Upper lobe of left lung (tissue), 6 donors: Measurements from ENCODE around the gene PNPLA4. TPM values are rescaled to one million over a fixed set of nuclear protein-coding genes. Genes with fewer than 3 reads are reported as not detected.

ENCODE experiments used
- ATAC-seq, 2 donors: fragments of 200-7000 bp; cut with Tn5 transposase; one replicate each; pipeline ENCODE4 v1.9.1; 2022; ENCODE audit warnings: mild to moderate bottlenecking in 2 of 2, moderate library complexity in 2 of 2; ENCODE audit not compliant: low FRiP score in 2 of 2
- DNase-seq, 2 donors: peaks; one replicate each; pipeline ENCODE4 v3.0.0-alpha.2; 2019 to 2020
- H3K27ac ChIP-seq, 4 donors: fragments of 200-600 bp; sonication (generic); one replicate each; pipeline ENCODE4 v1.5.1; 2016 to 2019
- H3K27me3 ChIP-seq, 4 donors: fragments of 200-600 bp; sonication (generic); one replicate each; pipeline ENCODE4 v1.5.1; 2017 to 2019
- H3K36me3 ChIP-seq, 4 donors: fragments of 200-600 bp; sonication (generic); one replicate each; pipeline ENCODE4 v1.5.1; 2016 to 2019
- H3K4me1 ChIP-seq, 4 donors: fragments of 200-600 bp; sonication (generic); one replicate each; pipeline ENCODE4 v1.5.1; 2018 to 2019
- H3K4me3 ChIP-seq, 4 donors: fragments of 200-600 bp; sonication (generic); one replicate each; pipeline ENCODE4 v1.5.1; 2017 to 2019; ENCODE audit warnings: mild to moderate bottlenecking in 2 of 4, moderate library complexity in 1 of 4
- H3K9me3 ChIP-seq, 4 donors: fragments of 200-600 bp; sonication (generic); one replicate each; pipeline ENCODE4 v1.5.1; 2018 to 2019
- EP300 ChIP-seq, 4 donors: sonication (generic); formaldehyde crosslinking; IDR thresholded peaks; one replicate each; pipeline ENCODE4 v1.5.1; 2017; ENCODE audit warnings: antibody characterized with exemption in 4 of 4, control low read depth in 2 of 4
- POLR2A ChIP-seq, 4 donors: fragments of 450-650 bp; IDR thresholded peaks; one replicate each; pipeline ENCODE4 v1.5.1; 2016 to 2017; ENCODE audit warnings: antibody characterized with exemption in 4 of 4, mild to moderate bottlenecking in 2 of 4
- POLR2AphosphoS5 ChIP-seq, 2 donors: sonication (generic); formaldehyde crosslinking; IDR thresholded peaks; one replicate each; pipeline ENCODE4 v1.5.1; 2017; ENCODE audit warnings: antibody characterized with exemption in 2 of 2
- WGBS, 2 donors: methylation state at CpG; one replicate each; pipeline ENCODE4 v1.1.5; 2017 to 2018; 5-methylcytosine and 5-hydroxymethylcytosine counted together
- total RNA-seq, 6 donors: library from RNA; depleted of rRNA in 4 of 6; stranded (reverse); fragments of >200 nt in 4 of 6; gene quantifications; one replicate each; pipeline versions ENCODE4 v1.1.0 to v1.2.1, GENCODE V29; 2016 to 2021
- TF ChIP-seq, protein P1 (sequence below), 6 experiments: fragments of 450-650 bp in 4 of 6; fragments of 200-600 bp in 2 of 6; sonication (generic) in 2 of 6; IDR thresholded peaks; one replicate each; pipeline ENCODE4 v1.5.1; 2016 to 2019; ENCODE audit warnings: antibody characterized with exemption in 6 of 6
- donor health status: DM: no; HTN: no; CAD: no; lungs with moderate emphysema.
- donor health status: DM: no; HTN: yes; CAD: no; lungs with severe emphysema.

The PNPLA4 gene
- total RNA-seq, 6 donors from 2014 or later: 2.1 to 20.4 (median 10.2) TPM

- Histone ChIP-seq H3K4me3 (no peak overlapping the region), H3K9me3 (no peaks in the 10 kb centered on the region), H3K27me3 (no peaks in the 10 kb centered on the region), H3K36me3 (peaks cover 0 to 3% (median 0%) of the 10 kb centered on the region in 4 donors), H3K27ac (no peak overlapping the region), H3K4me1 (no peaks in the 10 kb centered on the region)
- ATAC-seq: no peak
- WGBS, 2 donors: 67 to 76% methylated on average over 4 to 9 of the region's 9 CpGs
- no peak for TF ChIP-seq EP300 (IDR thresholded peaks at IDR 0.05)
- no peak for DNase-seq
Measured at GRCh38 chrX:7891928-7892327, 35.3 kb downstream of the PNPLA4 start.

GRCh38 chrX:7889680-7890079, 37.5 kb downstream of the PNPLA4 start:
- H3K9me3 ChIP-seq: no peaks in the 10 kb centered on the region

GRCh38 chrX:7889135-7889534, 38.1 kb downstream of the PNPLA4 start:
- DNase-seq: no peak
- Histone ChIP-seq H3K27me3 (no peaks in the 10 kb centered on the region), H3K36me3 (no peaks in the 10 kb centered on the region), H3K27ac (no peak overlapping the region), H3K4me3 (no peak overlapping the region), H3K9me3 (no peaks in the 10 kb centered on the region), H3K4me1 (no peaks in the 10 kb centered on the region)
- no peak for ATAC-seq
- TF ChIP-seq POLR2A (IDR thresholded peaks at IDR 0.05) (no peak), POLR2AphosphoS5 (IDR thresholded peaks at IDR 0.05) (no peak), EP300 (IDR thresholded peaks at IDR 0.05) (no peak)
- TF ChIP-seq, protein P1, sequence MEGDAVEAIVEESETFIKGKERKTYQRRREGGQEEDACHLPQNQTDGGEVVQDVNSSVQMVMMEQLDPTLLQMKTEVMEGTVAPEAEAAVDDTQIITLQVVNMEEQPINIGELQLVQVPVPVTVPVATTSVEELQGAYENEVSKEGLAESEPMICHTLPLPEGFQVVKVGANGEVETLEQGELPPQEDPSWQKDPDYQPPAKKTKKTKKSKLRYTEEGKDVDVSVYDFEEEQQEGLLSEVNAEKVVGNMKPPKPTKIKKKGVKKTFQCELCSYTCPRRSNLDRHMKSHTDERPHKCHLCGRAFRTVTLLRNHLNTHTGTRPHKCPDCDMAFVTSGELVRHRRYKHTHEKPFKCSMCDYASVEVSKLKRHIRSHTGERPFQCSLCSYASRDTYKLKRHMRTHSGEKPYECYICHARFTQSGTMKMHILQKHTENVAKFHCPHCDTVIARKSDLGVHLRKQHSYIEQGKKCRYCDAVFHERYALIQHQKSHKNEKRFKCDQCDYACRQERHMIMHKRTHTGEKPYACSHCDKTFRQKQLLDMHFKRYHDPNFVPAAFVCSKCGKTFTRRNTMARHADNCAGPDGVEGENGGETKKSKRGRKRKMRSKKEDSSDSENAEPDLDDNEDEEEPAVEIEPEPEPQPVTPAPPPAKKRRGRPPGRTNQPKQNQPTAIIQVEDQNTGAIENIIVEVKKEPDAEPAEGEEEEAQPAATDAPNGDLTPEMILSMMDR (IDR thresholded peaks at IDR 0.05): no peak
- 76 to 88% methylated on average over 2 of the region's 2 CpGs for WGBS, 2 donors

More at GRCh38 chrX:7889680-7890079, 37.5 kb downstream of the PNPLA4 start:
- Histone ChIP-seq H3K27ac (no peak overlapping the region), H3K4me1 (no peaks in the 10 kb centered on the region), H3K4me3 (no peak overlapping the region), H3K36me3 (no peaks in the 10 kb centered on the region), H3K27me3 (no peaks in the 10 kb centered on the region)
- DNase-seq (no peak), ATAC-seq (no peak)
- TF ChIP-seq, protein P1 (IDR thresholded peaks at IDR 0.05): no peak
- TF ChIP-seq EP300 (IDR thresholded peaks at IDR 0.05) (no peak), POLR2A (IDR thresholded peaks at IDR 0.05) (no peak), POLR2AphosphoS5 (IDR thresholded peaks at IDR 0.05) (no peak)
- WGBS, 2 donors: 74 to 79% methylated on average over 2 of the region's 2 CpGs

GRCh38 chrX:7876957-7877356, 50.3 kb downstream of the PNPLA4 start:
- Histone ChIP-seq H3K27ac (no peak overlapping the region), H3K27me3 (no peaks in the 10 kb centered on the region), H3K4me3 (no peak overlapping the region), H3K9me3 (no peaks in the 10 kb centered on the region), H3K36me3 (no peaks in the 10 kb centered on the region), H3K4me1 (no peaks in the 10 kb centered on the region)
- TF ChIP-seq, protein P1 (IDR thresholded peaks at IDR 0.05): no peak
- TF ChIP-seq POLR2A (IDR thresholded peaks at IDR 0.05) (no peak), EP300 (IDR thresholded peaks at IDR 0.05) (no peak), POLR2AphosphoS5 (IDR thresholded peaks at IDR 0.05) (no peak)
- no peak for DNase-seq
- 83 to 91% methylated on average over 2 of the region's 2 CpGs for WGBS, 2 donors
- no peak for ATAC-seq

DNA sequence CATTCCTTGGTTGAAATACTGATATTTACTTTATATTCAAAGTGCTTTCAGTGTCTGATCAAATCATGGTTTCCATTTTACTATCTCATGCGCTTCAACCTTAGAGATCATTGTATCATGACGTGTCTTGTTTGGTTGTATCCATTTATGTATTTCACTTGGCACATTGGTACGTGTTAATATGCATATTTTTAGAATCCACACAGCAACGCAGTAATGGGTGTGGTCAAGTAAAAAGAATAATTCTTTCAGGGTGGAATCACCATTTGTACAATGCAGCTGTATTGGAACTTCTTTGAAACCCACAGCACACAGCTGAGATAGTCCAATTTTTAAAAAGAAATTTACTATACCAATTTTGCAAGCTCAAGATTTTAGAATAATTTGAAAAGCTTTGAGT, 55.2 kb downstream of the PNPLA4 start:
- ATAC-seq (no peak), DNase-seq (no peak)
- Histone ChIP-seq H3K4me3 (no peak overlapping the region), H3K27ac (no peak overlapping the region), H3K36me3 (no peaks in the 10 kb centered on the region), H3K27me3 (no peaks in the 10 kb centered on the region), H3K4me1 (no peaks in the 10 kb centered on the region), H3K9me3 (no peaks in the 10 kb centered on the region)
- no peak for TF ChIP-seq POLR2A (IDR thresholded peaks at IDR 0.05)
- TF ChIP-seq, protein P1 (IDR thresholded peaks at IDR 0.05): no peak
- no peak for TF ChIP-seq EP300 (IDR thresholded peaks at IDR 0.05)
- TF ChIP-seq POLR2AphosphoS5 (IDR thresholded peaks at IDR 0.05): no peak
- WGBS, 2 donors: 81 to 82% methylated on average over 4 of the region's 4 CpGs
